ENCODE measurements around the gene CBFA2T3.

GRCh38 chr16:88979353-88980015 is 2.5 kb upstream of the CBFA2T3 start:
- TF ChIP-seq CTCF (IDR thresholded peaks at IDR 0.05; ENCODE audit: insufficient read depth, low read depth, low read length) = no peak
- TF ChIP-seq EZH2 (IDR thresholded peaks at IDR 0.05; ENCODE audit: insufficient read depth, low read length) = no peak

Data from astrocyte (in vitro differentiated cells and primary cell).